HCT116 (cell line): ENCODE data around the gene ZNF862. TPM values are rescaled to one million over a fixed set of nuclear protein-coding genes. Genes with fewer than 3 reads are reported as not detected.

Experiments
- ATAC-seq: fragments of 200-7000 bp; cut with Tn5 transposase; 2 replicates; pipeline ENCODE4 v1.9.1; 2020; ENCODE audit warnings: mild to moderate bottlenecking, moderate library complexity
- BruUV-seq: library from RNA; stranded (reverse); fragments of 400-500 nt; replicated peaks from 2 replicates; lab custom pipeline; 2021; lab: Mats Ljungman, UMichigan
- CTCF ChIA-PET: fragments of 300-600 bp; sonication (Branson Sonifier 250); formaldehyde crosslinking; loops from one replicate; lab custom pipeline; 2021; ENCODE audit warnings: antibody characterized with exemption; lab: Charles Lee
- POLR2A ChIA-PET: fragments of 300-600, 350-600 bp; sonication (Branson Sonifier 250); formaldehyde crosslinking; loops from one replicate; lab custom pipeline; 2021; ENCODE audit warnings: antibody characterized with exemption; lab: Charles Lee
- RAD21 ChIA-PET, 2 experiments: fragments of 300-600 bp; sonication (Branson Sonifier 250); formaldehyde crosslinking; loops; one replicate each; lab custom pipeline; 2023; ENCODE audit warnings: low total read pairs in 2 of 2; ENCODE audit not compliant: uncharacterized antibody in 2 of 2, unreplicated experiment in 2 of 2, low non-redundant PET in 1 of 2; lab: Charles Lee
- DNase-seq: peaks from one replicate; pipeline ENCODE4 v3.0.0-alpha.2; 2010; ENCODE audit warnings: low read depth, low spot score
- H2AFZ ChIP-seq: fragments of 200-600 bp; shearing (Covaris generic), sonication (generic); 2 replicates; pipeline ENCODE4 v1.6.1; 2017; ENCODE audit warnings: low read depth, mixed run types, mixed read lengths, antibody characterized with exemption, low read length; ENCODE audit not compliant: poor library complexity, severe bottlenecking
- H3K27ac ChIP-seq: 2 replicates; pipeline ENCODE4 v1.5.1; 2012; ENCODE audit warnings: low read depth, low read length
- H3K27me3 ChIP-seq: fragments of 200-600 bp; sonication (generic); 2 replicates; pipeline ENCODE4 v1.6.1; 2016; ENCODE audit warnings: mixed run types, low read length, mixed read lengths; ENCODE audit not compliant: insufficient read depth
- H3K36me3 ChIP-seq, 2 experiments: fragments of 200-500 bp in 1 of 2; fragments of 200-600 bp in 1 of 2; sonication (Bioruptor generic) in 1 of 2; sonication (generic) in 1 of 2; 2 replicates each; pipeline versions ENCODE4 v1.5.1 to v1.6.1; 2014 to 2016; ENCODE audit warnings: low read length in 2 of 2, inconsistent platforms in 1 of 2, mixed read lengths in 1 of 2, mixed run types in 1 of 2; ENCODE audit not compliant: insufficient read depth in 2 of 2, control insufficient read depth in 1 of 2
- H3K4me1 ChIP-seq, 2 experiments: fragments of 200-600 bp in 1 of 2; sonication (generic) in 1 of 2; 2 replicates each; pipeline versions ENCODE4 v1.5.1 to v1.6.1; 2012 to 2017; ENCODE audit warnings: low read length in 2 of 2, inconsistent platforms in 1 of 2, mild to moderate bottlenecking in 1 of 2, mixed read lengths in 1 of 2, mixed run types in 1 of 2, moderate library complexity in 1 of 2; ENCODE audit not compliant: insufficient read depth in 2 of 2, control insufficient read depth in 1 of 2
- H3K4me2 ChIP-seq: fragments of 200-600 bp; sonication (generic); 2 replicates; pipeline ENCODE4 v1.6.1; 2017; ENCODE audit warnings: mixed run types, low read length, mixed read lengths
- H3K4me3 ChIP-seq, 2 experiments: fragments of 200-600 bp in 1 of 2; sonication (generic) in 1 of 2; replicated peaks in 1 of 2; 2 replicates each; pipeline ENCODE4 v1.5.1; 2011 to 2016; ENCODE audit warnings: low read length in 2 of 2, control low read depth in 1 of 2, low read depth in 1 of 2, mild to moderate bottlenecking in 1 of 2, mixed read lengths in 1 of 2, mixed run types in 1 of 2
- H3K79me2 ChIP-seq: fragments of 200-600 bp; sonication (generic); 2 replicates; pipeline ENCODE4 v1.6.1; 2017; ENCODE audit warnings: mild to moderate bottlenecking, mixed run types, low read length, moderate library complexity, mixed read lengths; ENCODE audit not compliant: insufficient read depth
- H3K9ac ChIP-seq: fragments of 200-600 bp; sonication (generic); 2 replicates; pipeline ENCODE4 v1.6.1; 2016; ENCODE audit warnings: low read length, mixed read lengths
- H3K9me2 ChIP-seq: fragments of 200-600 bp; sonication (generic), shearing (Covaris generic); 2 replicates; pipeline ENCODE4 v1.6.1; 2017; ENCODE audit warnings: mixed run types, mild to moderate bottlenecking, moderate library complexity; ENCODE audit not compliant: insufficient read depth
- H3K9me3 ChIP-seq, 2 experiments: fragments of 200-500 bp in 1 of 2; fragments of 200-600 bp in 1 of 2; sonication (Bioruptor generic) in 1 of 2; sonication (generic) in 1 of 2; 2 replicates each; pipeline ENCODE4 v1.6.1; 2014 to 2017; ENCODE audit warnings: low read length in 2 of 2, mixed read lengths in 2 of 2, inconsistent platforms in 1 of 2, low read depth in 1 of 2, mild to moderate bottlenecking in 1 of 2, mixed run types in 1 of 2, moderate library complexity in 1 of 2; ENCODE audit not compliant: control insufficient read depth in 1 of 2, insufficient read depth in 1 of 2
- H4K20me1 ChIP-seq: fragments of 200-600 bp; sonication (generic), shearing (Covaris generic); 2 replicates; pipeline ENCODE4 v1.6.1; 2017; ENCODE audit warnings: mixed run types, mild to moderate bottlenecking, moderate library complexity; ENCODE audit not compliant: insufficient read depth
- CBX3 ChIP-seq: IDR thresholded peaks from 2 replicates; pipeline ENCODE4 v1.6.1; 2012; ENCODE audit warnings: low read depth
- CEBPB ChIP-seq: IDR thresholded peaks from 2 replicates; pipeline ENCODE4 v1.6.1; 2012; ENCODE audit warnings: low read depth
- EZH2 ChIP-seq: fragments of 200-600 bp; sonication (generic); IDR thresholded peaks from 2 replicates; pipeline ENCODE4 v1.6.1; 2017; ENCODE audit warnings: antibody characterized with exemption, mixed run types
- RAD21 ChIP-seq: IDR thresholded peaks from 2 replicates; pipeline ENCODE4 v1.6.1; 2012; ENCODE audit warnings: low read depth, mild to moderate bottlenecking
- SIN3A ChIP-seq: IDR thresholded peaks from 2 replicates; pipeline ENCODE4 v1.6.1; 2012; ENCODE audit warnings: low read depth
- SP1 ChIP-seq: IDR thresholded peaks from 2 replicates; pipeline ENCODE4 v1.6.1; 2012; ENCODE audit warnings: low read depth
- YY1 ChIP-seq: IDR thresholded peaks from 2 replicates; pipeline ENCODE4 v1.6.1; 2011; ENCODE audit warnings: low read length, low read depth, moderate library complexity, mild to moderate bottlenecking; ENCODE audit not compliant: insufficient replicate concordance; ENCODE audit errors: extremely low read depth
- intact Hi-C: fragments of 100-400 bp; cut with micrococcal nuclease; formaldehyde crosslinking; loops from 2 replicates; pipeline ENCODE4 v1.10.0; 2022
- total RNA-seq: library from RNA; stranded (reverse); gene quantifications from one replicate; pipeline ENCODE4 v1.2.1, GENCODE V29; 2021; ENCODE audit not compliant: unreplicated experiment
- TF ChIP-seq, protein P1 (sequence below), 3 experiments: fragments of 200-600 bp in 1 of 3; sonication (generic) in 1 of 3; IDR thresholded peaks in 2 of 3; conservative IDR thresholded peaks in 1 of 3; 2 replicates each; pipeline ENCODE4 v1.5.1; 2012 to 2017; ENCODE audit warnings: low read depth in 2 of 3, low read length in 2 of 3, antibody characterized with exemption in 1 of 3, borderline replicate concordance in 1 of 3, control low read depth in 1 of 3, mild to moderate bottlenecking in 1 of 3, mixed read lengths in 1 of 3, mixed run types in 1 of 3, moderate library complexity in 1 of 3; ENCODE audit not compliant: insufficient read depth in 1 of 3
- TF ChIP-seq, protein P2 (sequence below): IDR thresholded peaks from 2 replicates; pipeline ENCODE4 v1.6.1; 2012

Gene ZNF862
- total RNA-seq, 1 experiment from 2014 or later: 8.5 TPM

DNA sequence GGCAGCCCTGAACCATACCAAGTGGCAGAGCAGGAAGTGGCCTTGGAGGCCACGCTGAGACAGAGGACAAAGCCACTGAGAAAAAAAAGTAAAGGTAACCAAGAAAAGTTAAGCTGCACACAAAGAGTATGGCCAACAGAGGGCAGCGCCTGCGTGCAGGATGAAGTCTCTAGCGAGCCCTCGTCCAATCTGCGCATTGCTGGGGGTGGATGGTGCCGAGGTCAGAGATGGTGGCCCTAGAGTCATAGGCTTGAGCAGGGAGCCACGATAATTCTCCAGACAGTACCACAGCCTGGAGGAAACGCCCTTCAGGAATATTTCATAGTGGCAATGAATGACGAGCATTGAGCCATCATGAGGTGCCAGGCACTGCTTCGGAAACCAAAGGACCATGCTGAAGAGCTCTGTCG is 45.3 kb downstream of the ZNF862 start:
- ChIA-PET POLR2A (no interaction called here), CTCF (interaction anchor here (1.0 to 1.3 kb wide), 2 partner anchors 13 to 76 kb away, joined by 3 to 4 read pairs; no protein-coding TSS in a partner anchor)
- no peak overlapping the region for H3K4me3 ChIP-seq

DNA sequence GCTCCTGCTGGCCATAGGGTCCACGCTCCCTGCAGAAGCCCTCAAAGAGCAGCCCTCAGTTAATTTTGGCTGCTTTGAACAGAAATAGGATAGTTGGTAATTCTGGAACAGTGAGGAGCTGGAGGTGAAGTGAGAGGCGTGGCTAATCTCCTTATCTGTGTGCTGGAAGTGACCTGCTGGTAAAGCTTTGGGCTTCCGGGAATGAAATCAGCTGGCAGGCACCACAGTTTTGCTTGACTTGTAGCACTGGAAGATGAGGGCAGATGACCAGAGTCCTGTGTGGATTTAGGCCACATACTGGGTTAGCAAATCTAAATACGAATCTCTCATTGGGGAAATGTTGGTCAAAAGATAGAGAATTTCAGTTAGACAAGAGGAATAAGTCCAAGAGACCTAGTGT is 45.8 kb downstream of the ZNF862 start:
- intact Hi-C loops: no loop called here

More for the DNA sequence above, 45.3 kb downstream of the ZNF862 start:
- Histone ChIP-seq H4K20me1 (no peaks in the 10 kb centered on the region), H3K9me3 (no peaks in the 10 kb centered on the region), H3K79me2 (no peaks in the 10 kb centered on the region), H3K4me1 (peaks cover 0 to 3% of the 10 kb centered on the region in 2 experiments; a peak in 1 of 4 replicates), H3K4me2 (no peak overlapping the region), H3K36me3 (no peaks in the 10 kb centered on the region), H2AFZ (no peak overlapping the region), H3K27me3 (no peaks in the 10 kb centered on the region), H3K9ac (no peak overlapping the region), H3K9me2 (no peaks in the 10 kb centered on the region), H3K27ac (no peak overlapping the region)
- BruUV-seq: no TSS peak
- TF ChIP-seq YY1: peak; percentile 10
- TF ChIP-seq EZH2: no peak
- TF ChIP-seq, protein P1, sequence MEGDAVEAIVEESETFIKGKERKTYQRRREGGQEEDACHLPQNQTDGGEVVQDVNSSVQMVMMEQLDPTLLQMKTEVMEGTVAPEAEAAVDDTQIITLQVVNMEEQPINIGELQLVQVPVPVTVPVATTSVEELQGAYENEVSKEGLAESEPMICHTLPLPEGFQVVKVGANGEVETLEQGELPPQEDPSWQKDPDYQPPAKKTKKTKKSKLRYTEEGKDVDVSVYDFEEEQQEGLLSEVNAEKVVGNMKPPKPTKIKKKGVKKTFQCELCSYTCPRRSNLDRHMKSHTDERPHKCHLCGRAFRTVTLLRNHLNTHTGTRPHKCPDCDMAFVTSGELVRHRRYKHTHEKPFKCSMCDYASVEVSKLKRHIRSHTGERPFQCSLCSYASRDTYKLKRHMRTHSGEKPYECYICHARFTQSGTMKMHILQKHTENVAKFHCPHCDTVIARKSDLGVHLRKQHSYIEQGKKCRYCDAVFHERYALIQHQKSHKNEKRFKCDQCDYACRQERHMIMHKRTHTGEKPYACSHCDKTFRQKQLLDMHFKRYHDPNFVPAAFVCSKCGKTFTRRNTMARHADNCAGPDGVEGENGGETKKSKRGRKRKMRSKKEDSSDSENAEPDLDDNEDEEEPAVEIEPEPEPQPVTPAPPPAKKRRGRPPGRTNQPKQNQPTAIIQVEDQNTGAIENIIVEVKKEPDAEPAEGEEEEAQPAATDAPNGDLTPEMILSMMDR (IDR thresholded peaks at IDR 0.05 in 2 of 3, conservative IDR thresholded peaks at IDR 0.05 in 1 of 3; ENCODE audit: borderline replicate concordance in 1 of 3, insufficient read depth in 1 of 3, low read depth in 2 of 3, low read length in 2 of 3): peak; percentile 72 to 82 (median 77); a peak in 5 of 6 replicates
- TF ChIP-seq RAD21: peak; percentile 88
- TF ChIP-seq SIN3A: no peak
- no peak for TF ChIP-seq SP1
- DNase-seq (peak; percentile 37), ATAC-seq (peak; percentile 95)
- intact Hi-C loops: loop anchor here (1.0 kb wide), 1 partner anchor 393 kb away; no protein-coding TSS in a partner anchor
- RAD21 ChIA-PET: no interaction called here

More for the DNA sequence above, 45.8 kb downstream of the ZNF862 start:
- RAD21 ChIA-PET: no interaction called here
- Histone ChIP-seq H3K4me1 (peaks cover 0 to 3% of the 10 kb centered on the region in 2 experiments; a peak in 1 of 4 replicates), H3K27me3 (no peaks in the 10 kb centered on the region), H3K27ac (no peak overlapping the region)
- no peak for TF ChIP-seq CBX3
- TF ChIP-seq, protein P2, sequence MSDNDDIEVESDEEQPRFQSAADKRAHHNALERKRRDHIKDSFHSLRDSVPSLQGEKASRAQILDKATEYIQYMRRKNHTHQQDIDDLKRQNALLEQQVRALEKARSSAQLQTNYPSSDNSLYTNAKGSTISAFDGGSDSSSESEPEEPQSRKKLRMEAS: no peak
- no peak for TF ChIP-seq EZH2
- TF ChIP-seq RAD21: no peak
- TF ChIP-seq, protein P1 (IDR thresholded peaks at IDR 0.05 in 2 of 3, conservative IDR thresholded peaks at IDR 0.05 in 1 of 3; ENCODE audit: borderline replicate concordance in 1 of 3, insufficient read depth in 1 of 3, low read depth in 2 of 3, low read length in 2 of 3): no peak
- no peak for TF ChIP-seq CEBPB
- no peak for TF ChIP-seq YY1
- TF ChIP-seq, all 23 proteins: peak for 0
- no peaks in the 10 kb centered on the region for H3K79me2 ChIP-seq
- H3K9me2 ChIP-seq: no peaks in the 10 kb centered on the region
- POLR2A ChIA-PET: no interaction called here
- DNase-seq: no peak
- no peak overlapping the region for H3K4me2 ChIP-seq
- H3K36me3 ChIP-seq: no peaks in the 10 kb centered on the region
- H3K4me3 ChIP-seq: no peak overlapping the region
- peak; percentile 13; the same call in 1 of the 2 replicates for ATAC-seq
- no TSS peak for BruUV-seq
- no peaks in the 10 kb centered on the region for H4K20me1 ChIP-seq
- H3K9me3 ChIP-seq: no peaks in the 10 kb centered on the region
- H3K9ac ChIP-seq: no peak overlapping the region
- no peak overlapping the region for H2AFZ ChIP-seq
- CTCF ChIA-PET: interaction anchor here (1.0 to 1.3 kb wide), 2 partner anchors 13 to 77 kb away, joined by 3 to 4 read pairs; no protein-coding TSS in a partner anchor
